Measurements from ENCODE around the gene FRAT1. TPM values are rescaled to one million over a fixed set of nuclear protein-coding genes. Genes with fewer than 3 reads are reported as not detected.
A peak's percentile ranks its signal among the peaks of the same experiment; 100 is the strongest.

Gene FRAT1
- total and polyA plus RNA-seq, 2 of the 13 experiments (the other 11 are each of a cell fraction or from before 2014, with no cell fraction given) = 1.7 to 2.3 TPM

DNA sequence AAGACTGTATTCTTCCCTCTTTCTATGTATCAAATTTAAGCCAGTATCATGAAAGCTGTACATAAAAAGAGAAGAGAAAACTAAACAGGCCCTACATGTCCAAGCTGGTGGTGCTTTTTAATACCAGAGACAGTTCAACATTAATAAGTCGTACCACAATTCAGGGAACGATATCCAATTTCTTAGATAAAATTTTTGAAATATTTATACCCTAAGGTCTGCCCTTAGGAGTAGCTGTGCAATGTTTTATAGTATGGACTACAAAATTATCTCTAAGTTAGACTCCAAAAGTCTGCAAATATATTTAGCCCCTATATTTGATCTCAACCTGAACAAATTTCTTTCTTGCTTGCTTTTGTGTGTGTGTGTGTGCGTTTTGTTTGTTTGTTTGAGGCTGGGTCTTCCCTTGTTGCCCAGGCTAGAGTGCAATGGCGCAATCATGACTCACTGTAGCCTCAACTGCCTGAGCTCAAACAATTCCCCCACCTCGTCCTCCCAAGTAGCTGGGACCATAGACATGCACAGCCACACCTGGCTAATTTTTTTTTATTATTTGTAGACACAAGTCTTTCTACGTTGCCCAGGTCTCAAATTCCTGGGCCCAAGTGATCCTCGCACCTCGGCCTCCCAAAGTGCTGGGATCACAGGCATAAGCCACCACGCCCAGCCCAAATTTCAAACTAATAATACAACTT, 39.8 kb upstream of the FRAT1 start (continued):
- TF ChIP-seq, protein P1, sequence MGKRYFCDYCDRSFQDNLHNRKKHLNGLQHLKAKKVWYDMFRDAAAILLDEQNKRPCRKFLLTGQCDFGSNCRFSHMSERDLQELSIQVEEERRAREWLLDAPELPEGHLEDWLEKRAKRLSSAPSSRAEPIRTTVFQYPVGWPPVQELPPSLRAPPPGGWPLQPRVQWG (CRISPR knock-in tag; IDR thresholded peaks at IDR 0.05; ENCODE audit: borderline replicate concordance, low read depth) = no peak
- TF ChIP-seq KDM5B (CRISPR knock-in tag; IDR thresholded peaks at IDR 0.05; ENCODE audit: borderline replicate concordance) = no peak
- no peak for TF ChIP-seq GATA4 (IDR thresholded peaks at IDR 0.05; ENCODE audit: borderline replicate concordance, low read depth)
- TF ChIP-seq RELA (CRISPR knock-in tag; IDR thresholded peaks at IDR 0.05) = no peak
- TF ChIP-seq SOX6 (IDR thresholded peaks at IDR 0.05) = no peak
- TF ChIP-seq SOX6 (CRISPR knock-in tag; IDR thresholded peaks at IDR 0.05) = peak; percentile 76
- no peak for TF ChIP-seq CHCHD3 (CRISPR knock-in tag; IDR thresholded peaks at IDR 0.05)
- 0 out of 2 replicates have a peak, but pooled peaks have one; percentile 22 for TF ChIP-seq RARA (CRISPR knock-in tag; IDR thresholded peaks at IDR 0.05)
- peak; percentile 13; the same call in 1 of the 2 replicates for TF ChIP-seq GABPB1 (CRISPR knock-in tag; IDR thresholded peaks at IDR 0.05)
- no peak for TF ChIP-seq ZNF143 (CRISPR knock-in tag; IDR thresholded peaks at IDR 0.05)
- TF ChIP-seq KLF15 (CRISPR knock-in tag; IDR thresholded peaks at IDR 0.05; ENCODE audit: borderline replicate concordance) = no peak
- no peak for TF ChIP-seq GFI1 (CRISPR knock-in tag; IDR thresholded peaks at IDR 0.05; ENCODE audit: borderline replicate concordance)
- TF ChIP-seq HNF4G (IDR thresholded peaks at IDR 0.05; ENCODE audit: borderline replicate concordance, low read depth, low read length) = no peak
- TF ChIP-seq HNF4G (CRISPR knock-in tag; IDR thresholded peaks at IDR 0.05; ENCODE audit: borderline replicate concordance, low read depth) = no peak
- TF ChIP-seq IKZF4 (CRISPR knock-in tag; IDR thresholded peaks at IDR 0.05; ENCODE audit: borderline replicate concordance, low read depth, not compliant biosample characterization) = no peak
- TF ChIP-seq FOXA1 (IDR thresholded peaks at IDR 0.05) = no peak
- 0 out of 2 replicates have a peak, but pooled peaks have one; percentile 35 for TF ChIP-seq FOXA1 (CRISPR knock-in tag; IDR thresholded peaks at IDR 0.05)
- TF ChIP-seq ZSCAN12 (CRISPR knock-in tag; IDR thresholded peaks at IDR 0.05) = no peak
- TF ChIP-seq, protein P2, sequence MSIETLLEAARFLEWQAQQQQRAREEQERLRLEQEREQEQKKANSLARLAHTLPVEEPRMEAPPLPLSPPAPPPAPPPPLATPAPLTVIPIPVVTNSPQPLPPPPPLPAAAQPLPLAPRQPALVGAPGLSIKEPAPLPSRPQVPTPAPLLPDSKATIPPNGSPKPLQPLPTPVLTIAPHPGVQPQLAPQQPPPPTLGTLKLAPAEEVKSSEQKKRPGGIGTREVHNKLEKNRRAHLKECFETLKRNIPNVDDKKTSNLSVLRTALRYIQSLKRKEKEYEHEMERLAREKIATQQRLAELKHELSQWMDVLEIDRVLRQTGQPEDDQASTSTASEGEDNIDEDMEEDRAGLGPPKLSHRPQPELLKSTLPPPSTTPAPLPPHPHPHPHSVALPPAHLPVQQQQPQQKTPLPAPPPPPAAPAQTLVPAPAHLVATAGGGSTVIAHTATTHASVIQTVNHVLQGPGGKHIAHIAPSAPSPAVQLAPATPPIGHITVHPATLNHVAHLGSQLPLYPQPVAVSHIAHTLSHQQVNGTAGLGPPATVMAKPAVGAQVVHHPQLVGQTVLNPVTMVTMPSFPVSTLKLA (IDR thresholded peaks at IDR 0.05) = no peak
- no peak for TF ChIP-seq SATB2 (CRISPR knock-in tag; IDR thresholded peaks at IDR 0.05)
- TF ChIP-seq TAF1 (CRISPR knock-in tag; IDR thresholded peaks at IDR 0.05) = no peak
- TF ChIP-seq ZNF883 (CRISPR knock-in tag; IDR thresholded peaks at IDR 0.05; ENCODE audit: not compliant biosample characterization) = no peak
- TF ChIP-seq SYNCRIP (IDR thresholded peaks at IDR 0.05; ENCODE audit: insufficient read depth, low read depth, low read length) = no peak
- no peak for TF ChIP-seq SNAPC2 (CRISPR knock-in tag; IDR thresholded peaks at IDR 0.05)
- TF ChIP-seq, protein P3, sequence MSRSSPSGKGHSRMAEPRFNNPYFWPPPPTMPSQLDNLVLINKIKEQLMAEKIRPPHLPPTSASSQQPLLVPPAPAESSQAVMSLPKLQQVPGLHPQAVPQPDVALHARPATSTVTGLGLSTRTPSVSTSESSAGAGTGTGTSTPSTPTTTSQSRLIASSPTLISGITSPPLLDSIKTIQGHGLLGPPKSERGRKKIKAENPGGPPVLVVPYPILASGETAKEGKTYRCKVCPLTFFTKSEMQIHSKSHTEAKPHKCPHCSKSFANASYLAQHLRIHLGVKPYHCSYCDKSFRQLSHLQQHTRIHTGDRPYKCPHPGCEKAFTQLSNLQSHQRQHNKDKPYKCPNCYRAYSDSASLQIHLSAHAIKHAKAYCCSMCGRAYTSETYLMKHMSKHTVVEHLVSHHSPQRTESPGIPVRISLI (CRISPR knock-in tag; IDR thresholded peaks at IDR 0.05; ENCODE audit: borderline replicate concordance) = peak; percentile 45; the same call in 1 of the 2 replicates
- TF ChIP-seq, protein P4, sequence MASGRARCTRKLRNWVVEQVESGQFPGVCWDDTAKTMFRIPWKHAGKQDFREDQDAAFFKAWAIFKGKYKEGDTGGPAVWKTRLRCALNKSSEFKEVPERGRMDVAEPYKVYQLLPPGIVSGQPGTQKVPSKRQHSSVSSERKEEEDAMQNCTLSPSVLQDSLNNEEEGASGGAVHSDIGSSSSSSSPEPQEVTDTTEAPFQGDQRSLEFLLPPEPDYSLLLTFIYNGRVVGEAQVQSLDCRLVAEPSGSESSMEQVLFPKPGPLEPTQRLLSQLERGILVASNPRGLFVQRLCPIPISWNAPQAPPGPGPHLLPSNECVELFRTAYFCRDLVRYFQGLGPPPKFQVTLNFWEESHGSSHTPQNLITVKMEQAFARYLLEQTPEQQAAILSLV (CRISPR knock-in tag; IDR thresholded peaks at IDR 0.05; ENCODE audit: borderline replicate concordance) = no peak

All from HepG2 (cell line).